ENCODE data around the gene LLPH. TPM values are rescaled to one million over a fixed set of nuclear protein-coding genes. Genes with fewer than 3 reads are reported as not detected.

LLPH gene
- total and polyA plus RNA-seq, 2 of the 13 experiments (the other 11 are each of a cell fraction or from before 2014, with no cell fraction given), result 4.2 to 25.6 TPM

GRCh38 chr12:66169221-66170170 is 38.9 kb upstream of the LLPH start, which contains the start of gene TMBIM4 (continued):
- TF ChIP-seq, protein P1, sequence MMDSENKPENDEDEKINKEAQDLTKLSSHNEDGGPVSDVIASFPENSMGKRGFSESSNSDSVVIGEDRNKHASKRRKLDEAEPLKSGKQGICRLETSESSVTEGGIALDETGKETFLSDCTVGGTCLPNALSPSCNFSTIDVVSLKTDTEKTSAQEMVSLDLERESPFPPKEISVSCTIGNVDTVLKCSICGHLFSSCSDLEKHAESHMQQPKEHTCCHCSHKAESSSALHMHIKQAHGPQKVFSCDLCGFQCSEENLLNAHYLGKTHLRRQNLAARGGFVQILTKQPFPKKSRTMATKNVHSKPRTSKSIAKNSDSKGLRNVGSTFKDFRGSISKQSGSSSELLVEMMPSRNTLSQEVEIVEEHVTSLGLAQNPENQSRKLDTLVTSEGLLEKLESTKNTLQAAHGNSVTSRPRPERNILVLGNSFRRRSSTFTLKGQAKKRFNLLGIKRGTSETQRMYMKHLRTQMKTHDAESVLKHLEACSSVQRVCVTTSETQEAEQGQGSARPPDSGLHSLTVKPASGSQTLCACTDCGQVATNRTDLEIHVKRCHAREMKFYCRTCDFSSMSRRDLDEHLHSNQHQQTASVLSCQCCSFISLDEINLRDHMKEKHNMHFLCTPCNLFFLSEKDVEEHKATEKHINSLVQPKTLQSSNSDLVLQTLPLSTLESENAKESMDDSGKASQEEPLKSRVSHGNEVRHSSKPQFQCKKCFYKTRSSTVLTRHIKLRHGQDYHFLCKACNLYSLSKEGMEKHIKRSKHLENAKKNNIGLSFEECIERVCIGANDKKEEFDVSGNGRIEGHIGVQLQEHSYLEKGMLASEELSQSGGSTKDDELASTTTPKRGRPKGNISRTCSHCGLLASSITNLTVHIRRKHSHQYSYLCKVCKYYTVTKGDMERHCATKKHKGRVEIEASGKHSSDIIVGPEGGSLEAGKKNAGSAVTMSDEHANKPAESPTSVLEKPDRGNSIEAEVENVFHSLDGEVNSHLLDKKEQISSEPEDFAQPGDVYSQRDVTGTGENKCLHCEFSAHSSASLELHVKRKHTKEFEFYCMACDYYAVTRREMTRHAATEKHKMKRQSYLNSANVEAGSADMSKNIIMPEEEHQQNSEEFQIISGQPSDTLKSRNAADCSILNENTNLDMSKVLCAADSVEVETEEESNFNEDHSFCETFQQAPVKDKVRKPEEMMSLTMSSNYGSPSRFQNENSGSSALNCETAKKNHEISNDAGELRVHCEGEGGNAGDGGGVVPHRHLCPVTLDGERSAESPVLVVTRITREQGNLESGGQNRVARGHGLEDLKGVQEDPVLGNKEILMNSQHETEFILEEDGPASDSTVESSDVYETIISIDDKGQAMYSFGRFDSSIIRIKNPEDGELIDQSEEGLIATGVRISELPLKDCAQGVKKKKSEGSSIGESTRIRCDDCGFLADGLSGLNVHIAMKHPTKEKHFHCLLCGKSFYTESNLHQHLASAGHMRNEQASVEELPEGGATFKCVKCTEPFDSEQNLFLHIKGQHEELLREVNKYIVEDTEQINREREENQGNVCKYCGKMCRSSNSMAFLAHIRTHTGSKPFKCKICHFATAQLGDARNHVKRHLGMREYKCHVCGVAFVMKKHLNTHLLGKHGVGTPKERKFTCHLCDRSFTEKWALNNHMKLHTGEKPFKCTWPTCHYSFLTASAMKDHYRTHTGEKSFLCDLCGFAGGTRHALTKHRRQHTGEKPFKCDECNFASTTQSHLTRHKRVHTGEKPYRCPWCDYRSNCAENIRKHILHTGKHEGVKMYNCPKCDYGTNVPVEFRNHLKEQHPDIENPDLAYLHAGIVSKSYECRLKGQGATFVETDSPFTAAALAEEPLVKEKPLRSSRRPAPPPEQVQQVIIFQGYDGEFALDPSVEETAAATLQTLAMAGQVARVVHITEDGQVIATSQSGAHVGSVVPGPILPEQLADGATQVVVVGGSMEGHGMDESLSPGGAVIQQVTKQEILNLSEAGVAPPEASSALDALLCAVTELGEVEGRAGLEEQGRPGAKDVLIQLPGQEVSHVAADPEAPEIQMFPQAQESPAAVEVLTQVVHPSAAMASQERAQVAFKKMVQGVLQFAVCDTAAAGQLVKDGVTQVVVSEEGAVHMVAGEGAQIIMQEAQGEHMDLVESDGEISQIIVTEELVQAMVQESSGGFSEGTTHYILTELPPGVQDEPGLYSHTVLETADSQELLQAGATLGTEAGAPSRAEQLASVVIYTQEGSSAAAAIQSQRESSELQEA (CRISPR knock-in tag; IDR thresholded peaks at IDR 0.05; ENCODE audit: not compliant biosample characterization), result peak; percentile 42
- peak; percentile 19; the same call in 1 of the 2 replicates for TF ChIP-seq HNF4G (IDR thresholded peaks at IDR 0.05; ENCODE audit: borderline replicate concordance, low read depth, low read length)
- TF ChIP-seq HNF4G (CRISPR knock-in tag; IDR thresholded peaks at IDR 0.05; ENCODE audit: borderline replicate concordance, low read depth), result 0 out of 2 replicates have a peak, but pooled peaks have one; percentile 10
- TF ChIP-seq ZFP62 (CRISPR knock-in tag; IDR thresholded peaks at IDR 0.05), result no peak
- peak; percentile 84 for TF ChIP-seq ZNF143 (CRISPR knock-in tag; IDR thresholded peaks at IDR 0.05)
- TF ChIP-seq RARA (CRISPR knock-in tag; IDR thresholded peaks at IDR 0.05), result no peak
- TF ChIP-seq USF2 (IDR thresholded peaks at IDR 0.05; ENCODE audit: low read depth, low read length), result no peak
- no peak for TF ChIP-seq USF2 (CRISPR knock-in tag; IDR thresholded peaks at IDR 0.05; ENCODE audit: borderline replicate concordance)
- peak; percentile 51; the same call in 1 of the 2 replicates for TF ChIP-seq YEATS2 (CRISPR knock-in tag; IDR thresholded peaks at IDR 0.05; ENCODE audit: borderline replicate concordance)
- TF ChIP-seq SOX6 (IDR thresholded peaks at IDR 0.05), result no peak
- 0 out of 2 replicates have a peak, but pooled peaks have one; percentile 48 for TF ChIP-seq SOX6 (CRISPR knock-in tag; IDR thresholded peaks at IDR 0.05)
- TF ChIP-seq FOXK2 (IDR thresholded peaks at IDR 0.05), result no peak
- TF ChIP-seq ZBTB21 (CRISPR knock-in tag; IDR thresholded peaks at IDR 0.05), result peak; percentile 77
